GM13976 (cell line): ENCODE results near the gene GALNT13.

ENCODE experiments used
- DNase-seq: peaks from one replicate; pipeline ENCODE4 v3.0.0; 2012; ENCODE audit warnings: low spot score
- CTCF ChIP-seq: IDR thresholded peaks from 2 replicates; pipeline ENCODE4 v1.5.1; 2012; ENCODE audit warnings: borderline replicate concordance, mild to moderate bottlenecking; ENCODE audit not compliant: insufficient read depth; ENCODE audit errors: extremely low read depth, missing control alignments, control extremely low read depth
- in situ Hi-C: fragments of 300-500 bp; cut with MboI; formaldehyde crosslinking; loops from one replicate; pipeline ENCODE4 v1.12.0; 2022; ENCODE audit warnings: low sequenced_read_pairs, mixed read lengths, inconsistent platforms; ENCODE audit not compliant: unreplicated experiment

Gene GALNT13

DNA sequence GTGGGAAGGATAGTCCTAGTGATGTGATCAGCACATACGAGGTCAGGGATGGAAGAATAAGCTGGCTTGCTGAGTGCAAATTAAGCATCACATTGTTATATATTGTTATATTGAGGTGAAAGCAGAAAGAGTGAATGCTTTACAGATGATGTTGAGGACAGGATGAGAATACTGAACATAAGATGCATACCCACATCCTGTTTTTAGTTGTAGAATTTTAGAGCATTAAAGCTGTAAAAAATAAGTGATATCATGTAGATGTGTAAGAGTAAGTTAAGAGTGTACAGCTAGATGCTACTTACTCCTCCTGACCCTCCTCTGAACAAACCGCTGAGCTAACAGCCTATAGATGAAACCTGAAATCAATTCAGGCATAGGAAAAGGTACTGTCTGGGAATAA is 555.7 kb downstream of the GALNT13 start:
- TF ChIP-seq CTCF: no peak
- in situ Hi-C loops: no loop called here
- DNase-seq: no peak

DNA sequence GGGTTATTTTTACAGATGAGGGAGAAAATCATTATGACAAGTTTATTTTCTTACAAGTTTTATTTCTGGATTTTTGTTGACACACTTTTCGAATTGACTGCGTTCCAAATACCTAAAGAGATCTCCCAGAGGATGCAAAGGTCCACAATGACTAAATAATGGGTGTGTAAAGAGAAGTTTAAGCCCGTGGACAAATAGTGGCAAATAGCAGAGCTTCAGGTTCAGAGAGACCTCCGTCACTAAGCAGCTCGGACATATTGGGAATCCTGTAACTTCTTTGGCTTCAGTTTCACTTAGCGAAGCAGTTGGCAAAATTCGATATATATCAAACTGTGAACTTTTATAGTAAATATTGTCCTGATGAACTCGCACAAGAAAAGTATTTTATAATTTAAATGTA is 556.3 kb downstream of the GALNT13 start:
- DNase-seq: no peak
- TF ChIP-seq CTCF: no peak
- in situ Hi-C loops: no loop called here

- no peak for TF ChIP-seq CTCF
- DNase-seq: no peak
- in situ Hi-C loops: no loop called here
These were observed 561.3 kb downstream of the GALNT13 start for GRCh38 chr2:154433010-154433409.

- no peak for DNase-seq
- no peak for TF ChIP-seq CTCF
- in situ Hi-C loops: no loop called here
These were observed 565.4 kb downstream of the GALNT13 start for GRCh38 chr2:154437104-154437503.

GRCh38 chr2:154439156-154439555 is 567.4 kb downstream of the GALNT13 start:
- no peak for DNase-seq
- in situ Hi-C loops: no loop called here
- TF ChIP-seq CTCF: no peak

DNA sequence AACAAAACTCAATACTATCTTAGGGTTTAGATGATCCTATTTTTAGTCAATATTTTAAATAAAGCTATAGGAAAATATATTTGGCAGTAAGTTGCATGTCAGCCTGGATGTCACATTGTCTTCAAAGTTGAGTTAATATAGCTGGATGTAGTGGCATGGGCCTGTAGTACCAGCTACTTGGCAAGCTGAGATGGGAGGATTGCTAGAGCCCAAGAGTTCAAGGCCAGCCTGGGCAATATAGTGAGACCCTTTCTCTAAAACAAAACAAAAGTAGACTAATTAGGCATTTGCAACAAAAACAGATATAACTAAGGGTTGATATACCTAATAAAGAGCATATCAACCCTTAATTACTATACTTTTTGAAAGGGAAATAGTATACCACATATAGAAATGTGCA is 572.2 kb downstream of the GALNT13 start:
- in situ Hi-C loops: no loop called here
- no peak for TF ChIP-seq CTCF
- DNase-seq: no peak

DNA sequence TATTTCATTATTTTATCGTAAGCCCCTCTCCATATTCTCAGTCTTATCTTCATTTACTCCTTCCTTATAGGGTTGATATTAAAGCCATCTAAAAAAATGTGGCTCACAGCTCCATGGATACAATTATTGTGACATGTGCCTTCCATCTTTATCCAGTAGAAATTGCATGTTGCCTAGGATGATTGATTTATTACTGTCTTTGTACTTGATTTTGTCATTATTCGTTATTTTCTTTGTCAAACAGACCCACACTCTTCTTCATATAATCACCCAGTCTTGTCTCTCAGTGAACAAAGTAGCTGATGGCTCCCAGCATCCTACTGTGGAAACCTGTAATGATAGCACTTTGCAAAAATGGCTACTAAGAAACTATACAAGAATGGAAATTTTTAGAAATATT is 574.6 kb downstream of the GALNT13 start:
- TF ChIP-seq CTCF: no peak
- in situ Hi-C loops: no loop called here

More for the DNA sequence above, 574.6 kb downstream of the GALNT13 start:
- DNase-seq: no peak
